ENCODE measurements around the gene TTC23.
"Not testable (repeated sequence)": the region's sequence is repeated elsewhere in the genome, so short reads cannot be mapped to it uniquely, and the experiment has no call there.

Gene TTC23

DNA sequence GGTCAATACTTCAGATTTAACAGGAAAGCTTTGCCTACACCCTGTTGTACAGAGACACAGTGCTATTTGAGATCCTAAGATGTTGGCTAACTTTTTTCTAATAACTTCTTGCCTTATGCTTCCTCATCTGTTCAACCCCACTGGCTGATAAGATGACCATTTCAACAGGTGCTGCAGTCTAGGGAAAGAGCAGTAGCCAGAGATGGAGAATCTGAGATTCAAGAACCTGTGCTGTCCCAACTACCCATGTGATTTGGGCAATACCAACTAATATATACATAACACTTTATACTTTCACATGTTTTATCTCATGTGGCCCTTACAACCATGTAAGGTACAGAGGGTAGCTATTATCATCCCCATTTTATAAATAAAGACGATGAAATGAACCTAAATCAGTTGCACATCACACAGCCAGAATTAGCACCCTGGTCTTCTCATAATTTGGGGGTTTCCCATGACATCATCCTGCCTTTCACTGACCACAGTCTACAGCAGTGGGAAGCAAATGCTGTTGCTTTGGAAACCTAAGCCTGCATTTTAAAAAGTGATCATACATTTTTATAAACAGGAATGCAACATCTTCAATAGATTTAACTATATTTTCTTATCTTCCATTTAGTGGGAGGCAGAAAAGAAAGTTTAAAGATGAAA, 9.7 kb downstream of the TTC23 start:
- Histone ChIP-seq H3K9me3 (replicated peaks; ENCODE audit: insufficient read depth, low read length) (no peaks in the 10 kb centered on the region), H3K36me3 (replicated peaks; ENCODE audit: insufficient read depth, low read length) (no peaks in the 10 kb centered on the region), H3K79me2 (ENCODE audit: low read length) (no peaks in the 10 kb centered on the region), H2AFZ (ENCODE audit: low read length) (peak overlapping the region; percentile 63; the same call in 1 of the 2 replicates), H4K20me1 (ENCODE audit: insufficient read depth, low read length) (no peaks in the 10 kb centered on the region), H3K4me2 (ENCODE audit: low read depth, low read length) (peak overlapping the region; percentile 36), H3K4me3 (ENCODE audit: low read length) (no peak overlapping the region), H3F3A (ENCODE audit: insufficient read depth, low read length) (no peaks in the 10 kb centered on the region), H3K9me2 (replicated peaks; ENCODE audit: insufficient read depth, low read length) (no peaks in the 10 kb centered on the region), H3K9ac (ENCODE audit: low read length) (no peak overlapping the region), H3K27me3 (replicated peaks; ENCODE audit: insufficient read depth, low read length) (no peaks in the 10 kb centered on the region), H3K4me1 (ENCODE audit: low read length) (peaks cover 26% of the 10 kb centered on the region), H3K27ac (ENCODE audit: low read length) (peak overlapping the region; percentile 66)
- DNase-seq = peak; percentile 69
- no peak for TF ChIP-seq EZH2 (optimal IDR thresholded peaks at IDR 0.05; ENCODE audit: low read depth, low read length)
- TF ChIP-seq CTCF (IDR thresholded peaks at IDR 0.05; ENCODE audit: low read length) = no peak
- TF ChIP-seq EZH2phosphoT487 (IDR thresholded peaks at IDR 0.05; ENCODE audit: low read length) = no peak

DNA sequence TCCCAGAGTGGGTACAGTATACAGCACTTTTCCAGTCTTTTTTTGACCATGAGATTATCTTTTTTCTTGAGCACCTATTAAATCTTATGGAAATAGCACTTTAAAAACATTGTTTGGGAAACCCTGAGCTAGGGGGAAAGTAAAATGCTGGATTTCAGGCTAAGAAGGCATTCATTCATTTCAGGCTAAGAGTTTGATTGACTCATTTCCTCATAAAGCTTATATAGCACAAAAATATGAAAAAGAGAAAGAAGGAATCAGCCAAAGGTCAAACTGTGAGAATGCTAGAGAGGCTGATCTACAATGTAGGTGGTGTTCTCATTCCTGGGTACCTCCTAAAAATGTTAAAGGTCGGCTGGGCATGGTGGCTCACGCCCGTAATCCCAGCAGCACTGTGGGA, 10.5 kb downstream of the TTC23 start:
- no peak overlapping the region for H3K27ac ChIP-seq (ENCODE audit: low read length)
- no peaks in the 10 kb centered on the region for H4K20me1 ChIP-seq (ENCODE audit: insufficient read depth, low read length)
- no peaks in the 10 kb centered on the region for H3K36me3 ChIP-seq (replicated peaks; ENCODE audit: insufficient read depth, low read length)
- H3K9ac ChIP-seq (ENCODE audit: low read length) = no peak overlapping the region
- no peaks in the 10 kb centered on the region for H3K79me2 ChIP-seq (ENCODE audit: low read length)
- no peak overlapping the region for H2AFZ ChIP-seq (ENCODE audit: low read length)
- no peak overlapping the region for H3K4me2 ChIP-seq (ENCODE audit: low read depth, low read length)
- no peaks in the 10 kb centered on the region for H3K9me3 ChIP-seq (replicated peaks; ENCODE audit: insufficient read depth, low read length)
- no peaks in the 10 kb centered on the region for H3K27me3 ChIP-seq (replicated peaks; ENCODE audit: insufficient read depth, low read length)
- no peak for DNase-seq
- TF ChIP-seq EZH2phosphoT487 (IDR thresholded peaks at IDR 0.05; ENCODE audit: low read length) (no peak), EZH2 (optimal IDR thresholded peaks at IDR 0.05; ENCODE audit: low read depth, low read length) (no peak), CTCF (IDR thresholded peaks at IDR 0.05; ENCODE audit: low read length) (no peak)
- H3K9me2 ChIP-seq (replicated peaks; ENCODE audit: insufficient read depth, low read length) = no peaks in the 10 kb centered on the region
- H3K4me1 ChIP-seq (ENCODE audit: low read length) = peaks cover 26% of the 10 kb centered on the region
- no peak overlapping the region for H3K4me3 ChIP-seq (ENCODE audit: low read length)
- no peaks in the 10 kb centered on the region for H3F3A ChIP-seq (ENCODE audit: insufficient read depth, low read length)

- not testable (repeated sequence) for H3F3A ChIP-seq (ENCODE audit: insufficient read depth, low read length); H3K27me3 ChIP-seq (replicated peaks; ENCODE audit: insufficient read depth, low read length); H2AFZ ChIP-seq (ENCODE audit: low read length); DNase-seq; H3K4me2 ChIP-seq (ENCODE audit: low read depth, low read length); H3K79me2 ChIP-seq (ENCODE audit: low read length); H3K4me3 ChIP-seq (ENCODE audit: low read length); H3K9me3 ChIP-seq (replicated peaks; ENCODE audit: insufficient read depth, low read length); H3K27ac ChIP-seq (ENCODE audit: low read length); H3K9me2 ChIP-seq (replicated peaks; ENCODE audit: insufficient read depth, low read length); H3K36me3 ChIP-seq (replicated peaks; ENCODE audit: insufficient read depth, low read length); H4K20me1 ChIP-seq (ENCODE audit: insufficient read depth, low read length); H3K9ac ChIP-seq (ENCODE audit: low read length)
- H3K4me1 ChIP-seq (ENCODE audit: low read length) = peaks cover 11% of the 10 kb centered on the region
Measured at GRCh38 chr15:99234160-99234559, 15.2 kb downstream of the TTC23 start.

DNA sequence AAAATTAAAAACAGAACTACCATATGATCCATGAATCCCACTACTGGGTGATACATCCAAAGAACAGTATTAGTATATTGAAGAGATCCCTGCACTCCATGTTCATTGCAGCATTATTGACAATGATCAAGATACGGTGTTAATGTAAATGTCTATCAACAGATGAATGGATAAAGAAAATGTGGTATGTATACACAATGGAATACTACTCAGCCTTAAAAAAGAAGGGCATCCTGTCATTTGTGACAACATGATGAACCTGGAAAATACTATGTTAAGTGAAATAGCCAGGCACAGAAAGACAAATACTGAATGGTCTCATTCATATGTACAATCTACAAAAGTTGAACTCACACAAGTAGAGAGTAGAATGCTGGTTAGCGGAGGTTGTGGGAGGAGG, 16.6 kb downstream of the TTC23 start:
- H3K4me1 ChIP-seq (ENCODE audit: low read length) = peaks cover 8% of the 10 kb centered on the region
- no peak overlapping the region for H3K9ac ChIP-seq (ENCODE audit: low read length)
- no peaks in the 10 kb centered on the region for H4K20me1 ChIP-seq (ENCODE audit: insufficient read depth, low read length)
- H3K9me2 ChIP-seq (replicated peaks; ENCODE audit: insufficient read depth, low read length) = no peaks in the 10 kb centered on the region
- no peaks in the 10 kb centered on the region for H3F3A ChIP-seq (ENCODE audit: insufficient read depth, low read length)
- no peak for DNase-seq
- no peak overlapping the region for H3K4me3 ChIP-seq (ENCODE audit: low read length)
- H2AFZ ChIP-seq (ENCODE audit: low read length) = no peak overlapping the region
- TF ChIP-seq CTCF (IDR thresholded peaks at IDR 0.05; ENCODE audit: low read length) = no peak
- TF ChIP-seq EZH2 (optimal IDR thresholded peaks at IDR 0.05; ENCODE audit: low read depth, low read length) = no peak
- TF ChIP-seq EZH2phosphoT487 (IDR thresholded peaks at IDR 0.05; ENCODE audit: low read length) = no peak
- no peaks in the 10 kb centered on the region for H3K27me3 ChIP-seq (replicated peaks; ENCODE audit: insufficient read depth, low read length)
- no peaks in the 10 kb centered on the region for H3K79me2 ChIP-seq (ENCODE audit: low read length)
- no peaks in the 10 kb centered on the region for H3K36me3 ChIP-seq (replicated peaks; ENCODE audit: insufficient read depth, low read length)
- H3K9me3 ChIP-seq (replicated peaks; ENCODE audit: insufficient read depth, low read length) = no peaks in the 10 kb centered on the region
- no peak overlapping the region for H3K27ac ChIP-seq (ENCODE audit: low read length)
- H3K4me2 ChIP-seq (ENCODE audit: low read depth, low read length) = no peak overlapping the region

Data from MM.1S (cell line).